IMR-90 (cell line): ENCODE results near the gene SAT2.

Experiments used
- CEBPB ChIP-seq: IDR thresholded peaks from 2 replicates; pipeline ENCODE4 v1.6.1; 2012; ENCODE audit warnings: low read depth, low read length, improper control_type of control experiment
- MAFK ChIP-seq: IDR thresholded peaks from 2 replicates; pipeline ENCODE4 v1.6.1; 2012; ENCODE audit warnings: low read depth, low read length, improper control_type of control experiment
- POLR2A ChIP-seq: IDR thresholded peaks from 2 replicates; pipeline ENCODE4 v1.6.1; 2012; ENCODE audit warnings: mild to moderate bottlenecking, low read depth, low read length
- RAD21 ChIP-seq: IDR thresholded peaks from 2 replicates; pipeline ENCODE4 v1.6.1; 2012; ENCODE audit warnings: low read length, improper control_type of control experiment
- RCOR1 ChIP-seq: IDR thresholded peaks from 2 replicates; pipeline ENCODE4 v1.6.1; 2012; ENCODE audit warnings: mild to moderate bottlenecking, low read length, improper control_type of control experiment; ENCODE audit not compliant: insufficient replicate concordance
- RFX5 ChIP-seq: IDR thresholded peaks from 2 replicates; pipeline ENCODE4 v1.8.0; 2012; ENCODE audit warnings: low read depth, mild to moderate bottlenecking, low read length, moderate library complexity
- TF ChIP-seq, protein P1 (sequence below): conservative IDR thresholded peaks from 2 replicates; pipeline ENCODE4 v1.5.1; 2012; ENCODE audit warnings: mild to moderate bottlenecking, low read depth, low read length, improper control_type of control experiment
- TF ChIP-seq, protein P2 (sequence below): fragments of 150-350 bp; IDR thresholded peaks from 2 replicates; pipeline ENCODE4 v1.6.1; 2017; ENCODE audit warnings: mild to moderate bottlenecking, antibody characterized with exemption, low read length, low read depth
- TF ChIP-seq, protein P3 (sequence below): fragments of 150-350 bp; IDR thresholded peaks from 2 replicates; pipeline ENCODE4 v1.6.1; 2016; ENCODE audit warnings: low read depth, mild to moderate bottlenecking, low read length, moderate library complexity, borderline replicate concordance

DNA sequence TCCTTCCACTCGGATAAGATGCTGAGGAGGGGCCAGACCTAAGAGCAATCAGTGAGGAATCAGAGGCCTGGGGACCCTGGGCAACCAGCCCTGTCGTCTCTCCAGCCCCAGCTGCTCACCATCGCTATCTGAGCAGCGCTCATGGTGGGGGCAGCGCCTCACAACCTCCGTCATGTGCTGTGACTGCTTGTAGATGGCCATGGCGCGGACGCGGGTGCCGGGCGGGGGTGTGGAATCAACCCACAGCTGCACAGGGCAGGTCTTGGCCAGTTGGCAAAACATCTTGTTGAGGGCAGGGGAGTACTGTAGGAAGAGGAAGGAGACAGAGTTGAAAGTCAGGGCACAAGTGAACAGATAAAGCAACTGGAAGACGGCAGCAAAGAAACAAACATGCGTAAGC lies 47.3 kb upstream of the SAT2 start:
- no peak for TF ChIP-seq POLR2A
- TF ChIP-seq, protein P1, sequence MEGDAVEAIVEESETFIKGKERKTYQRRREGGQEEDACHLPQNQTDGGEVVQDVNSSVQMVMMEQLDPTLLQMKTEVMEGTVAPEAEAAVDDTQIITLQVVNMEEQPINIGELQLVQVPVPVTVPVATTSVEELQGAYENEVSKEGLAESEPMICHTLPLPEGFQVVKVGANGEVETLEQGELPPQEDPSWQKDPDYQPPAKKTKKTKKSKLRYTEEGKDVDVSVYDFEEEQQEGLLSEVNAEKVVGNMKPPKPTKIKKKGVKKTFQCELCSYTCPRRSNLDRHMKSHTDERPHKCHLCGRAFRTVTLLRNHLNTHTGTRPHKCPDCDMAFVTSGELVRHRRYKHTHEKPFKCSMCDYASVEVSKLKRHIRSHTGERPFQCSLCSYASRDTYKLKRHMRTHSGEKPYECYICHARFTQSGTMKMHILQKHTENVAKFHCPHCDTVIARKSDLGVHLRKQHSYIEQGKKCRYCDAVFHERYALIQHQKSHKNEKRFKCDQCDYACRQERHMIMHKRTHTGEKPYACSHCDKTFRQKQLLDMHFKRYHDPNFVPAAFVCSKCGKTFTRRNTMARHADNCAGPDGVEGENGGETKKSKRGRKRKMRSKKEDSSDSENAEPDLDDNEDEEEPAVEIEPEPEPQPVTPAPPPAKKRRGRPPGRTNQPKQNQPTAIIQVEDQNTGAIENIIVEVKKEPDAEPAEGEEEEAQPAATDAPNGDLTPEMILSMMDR = no peak
- TF ChIP-seq RAD21 = no peak
- TF ChIP-seq, protein P2, sequence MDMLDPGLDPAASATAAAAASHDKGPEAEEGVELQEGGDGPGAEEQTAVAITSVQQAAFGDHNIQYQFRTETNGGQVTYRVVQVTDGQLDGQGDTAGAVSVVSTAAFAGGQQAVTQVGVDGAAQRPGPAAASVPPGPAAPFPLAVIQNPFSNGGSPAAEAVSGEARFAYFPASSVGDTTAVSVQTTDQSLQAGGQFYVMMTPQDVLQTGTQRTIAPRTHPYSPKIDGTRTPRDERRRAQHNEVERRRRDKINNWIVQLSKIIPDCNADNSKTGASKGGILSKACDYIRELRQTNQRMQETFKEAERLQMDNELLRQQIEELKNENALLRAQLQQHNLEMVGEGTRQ = no peak
- TF ChIP-seq, protein P3, sequence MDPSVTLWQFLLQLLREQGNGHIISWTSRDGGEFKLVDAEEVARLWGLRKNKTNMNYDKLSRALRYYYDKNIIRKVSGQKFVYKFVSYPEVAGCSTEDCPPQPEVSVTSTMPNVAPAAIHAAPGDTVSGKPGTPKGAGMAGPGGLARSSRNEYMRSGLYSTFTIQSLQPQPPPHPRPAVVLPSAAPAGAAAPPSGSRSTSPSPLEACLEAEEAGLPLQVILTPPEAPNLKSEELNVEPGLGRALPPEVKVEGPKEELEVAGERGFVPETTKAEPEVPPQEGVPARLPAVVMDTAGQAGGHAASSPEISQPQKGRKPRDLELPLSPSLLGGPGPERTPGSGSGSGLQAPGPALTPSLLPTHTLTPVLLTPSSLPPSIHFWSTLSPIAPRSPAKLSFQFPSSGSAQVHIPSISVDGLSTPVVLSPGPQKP = no peak
- no peak for TF ChIP-seq CEBPB
- no peak for TF ChIP-seq RCOR1
- no peak for TF ChIP-seq RFX5
- no peak for TF ChIP-seq MAFK
